ENCODE data around the gene CEP126.
"Not testable (repeated sequence)": the region's sequence is repeated elsewhere in the genome, so short reads cannot be mapped to it uniquely, and the experiment has no call there.

CEP126 gene

GRCh38 chr11:101923554-101923953 lies 8.7 kb downstream of the CEP126 start:
- H3K4me3 ChIP-seq (ENCODE audit: low read depth, low read length), result no peak overlapping the region
- no peak for DNase-seq (ENCODE audit: low read depth)

DNA sequence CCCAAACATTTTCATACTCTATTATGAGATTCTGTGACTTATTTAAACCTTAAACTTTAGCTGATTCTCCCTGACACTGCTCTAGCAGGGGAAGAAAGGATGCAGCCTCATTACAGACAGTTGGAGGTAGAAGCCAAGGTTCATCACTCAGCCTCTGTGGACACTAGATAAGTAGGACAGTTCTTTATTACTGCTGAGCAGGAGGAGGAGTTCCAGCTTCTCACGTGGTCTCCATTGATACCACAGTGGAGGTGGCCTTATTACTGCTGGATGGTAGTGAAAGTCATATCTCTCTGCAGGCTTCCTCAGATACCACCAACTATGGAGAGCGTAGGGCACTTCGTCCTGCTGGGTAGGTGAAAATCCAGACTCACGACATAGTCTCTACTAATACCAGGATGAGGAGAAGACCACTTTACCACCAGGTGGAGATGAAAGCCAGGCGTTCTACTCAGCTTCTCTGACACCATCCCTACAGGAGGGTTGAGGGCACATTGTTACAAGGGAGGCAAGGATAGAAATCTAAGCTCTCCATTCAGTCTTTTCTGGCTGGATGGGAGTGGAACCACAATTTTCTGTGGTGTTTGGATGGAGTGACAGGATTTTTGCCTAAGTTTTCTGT lies 14.6 kb downstream of the CEP126 start:
- DNase-seq (ENCODE audit: low read depth), result no peak
- no peak overlapping the region for H3K4me3 ChIP-seq (ENCODE audit: low read depth, low read length)

DNA sequence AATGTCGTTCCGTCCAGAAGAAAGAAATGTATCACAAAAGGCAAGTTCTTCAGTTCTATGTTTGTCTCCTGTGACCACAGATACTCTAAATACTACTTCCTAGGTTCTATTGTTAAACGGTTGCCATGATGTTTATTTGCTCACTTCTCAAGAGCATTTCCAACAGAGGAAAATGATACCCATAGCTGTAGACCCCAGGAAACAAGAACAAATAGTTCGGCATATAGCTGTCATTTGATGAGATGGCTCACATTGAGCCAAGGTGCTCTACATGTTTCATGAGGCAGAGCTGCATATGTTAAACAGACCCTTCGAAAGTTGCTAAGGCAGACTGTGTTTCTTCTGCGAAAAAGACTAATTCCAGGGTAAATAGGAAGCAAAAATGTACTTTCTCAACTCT lies 16.9 kb downstream of the CEP126 start:
- no peak for DNase-seq (ENCODE audit: low read depth)
- no peak overlapping the region for H3K4me3 ChIP-seq (ENCODE audit: low read depth, low read length)

DNA sequence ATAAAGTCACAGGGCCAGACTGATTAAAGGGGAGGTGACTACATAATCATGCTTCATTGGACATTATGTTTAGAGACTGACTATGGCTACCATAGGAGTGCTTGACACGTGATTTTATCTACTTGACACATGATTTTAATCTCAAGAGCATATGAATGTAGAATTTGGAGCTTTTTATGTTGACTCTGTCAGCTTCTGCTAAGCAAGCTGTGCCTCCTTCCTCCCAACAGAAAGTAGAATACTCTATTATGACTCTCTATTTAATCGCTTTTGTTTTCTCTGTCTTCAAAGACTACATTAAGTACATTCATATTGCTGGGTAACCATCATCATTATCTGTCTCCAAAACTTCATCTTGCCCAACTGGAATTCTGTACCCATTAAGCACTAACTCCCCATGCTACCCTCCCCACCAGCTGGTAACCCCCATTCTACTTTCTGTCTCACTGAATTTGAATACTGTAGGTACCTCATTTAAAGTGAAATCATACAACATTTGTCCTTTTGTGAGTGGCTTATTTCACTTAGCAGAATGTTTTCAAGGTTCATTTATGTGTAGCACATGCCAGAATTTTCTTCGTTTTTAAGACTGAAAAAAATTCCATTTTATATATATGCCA lies 26.2 kb downstream of the CEP126 start:
- H3K4me3 ChIP-seq (ENCODE audit: low read depth, low read length), result no peak overlapping the region
- DNase-seq (ENCODE audit: low read depth), result no peak

DNA sequence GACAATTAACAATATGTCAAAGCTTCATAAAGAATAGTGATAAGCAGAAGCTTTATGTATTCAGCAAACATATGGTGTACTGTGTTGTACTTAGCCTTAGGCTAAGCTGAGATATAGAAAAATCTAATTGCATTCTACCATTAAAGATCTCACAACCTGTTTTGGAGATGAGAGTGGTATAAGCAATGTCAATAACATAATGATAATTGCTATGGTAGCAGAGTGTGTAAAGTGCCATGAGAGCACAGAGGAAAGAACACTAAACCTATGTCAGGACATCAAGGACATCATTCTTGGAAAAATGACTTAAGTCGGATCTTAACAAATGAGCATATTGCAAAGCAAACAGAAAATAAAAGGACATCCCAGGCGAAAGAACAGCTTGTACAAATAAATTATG lies 30.1 kb downstream of the CEP126 start:
- DNase-seq (ENCODE audit: low read depth), result no peak
- H3K4me3 ChIP-seq (ENCODE audit: low read depth, low read length), result no peak overlapping the region

DNA sequence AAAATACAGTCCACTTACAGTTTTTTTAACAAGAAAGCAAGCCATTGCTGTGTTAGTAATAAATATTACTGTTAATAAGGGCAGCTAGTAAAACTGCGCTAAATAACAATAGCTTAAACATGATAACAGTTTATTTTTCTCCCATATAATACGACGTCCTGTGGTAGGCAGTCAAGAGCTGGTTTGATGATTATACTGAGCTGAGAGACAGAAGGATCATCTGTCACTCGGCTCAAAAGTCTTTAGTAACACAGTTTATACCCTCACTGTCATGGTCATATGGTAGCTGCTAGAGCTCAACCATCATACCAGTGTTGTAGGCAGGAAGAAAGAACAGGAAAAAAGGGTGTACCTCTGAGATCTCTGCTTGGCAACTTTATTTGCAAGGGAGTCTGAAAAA lies 30.6 kb downstream of the CEP126 start:
- no peak for DNase-seq (ENCODE audit: low read depth)
- no peak overlapping the region for H3K4me3 ChIP-seq (ENCODE audit: low read depth, low read length)

DNA sequence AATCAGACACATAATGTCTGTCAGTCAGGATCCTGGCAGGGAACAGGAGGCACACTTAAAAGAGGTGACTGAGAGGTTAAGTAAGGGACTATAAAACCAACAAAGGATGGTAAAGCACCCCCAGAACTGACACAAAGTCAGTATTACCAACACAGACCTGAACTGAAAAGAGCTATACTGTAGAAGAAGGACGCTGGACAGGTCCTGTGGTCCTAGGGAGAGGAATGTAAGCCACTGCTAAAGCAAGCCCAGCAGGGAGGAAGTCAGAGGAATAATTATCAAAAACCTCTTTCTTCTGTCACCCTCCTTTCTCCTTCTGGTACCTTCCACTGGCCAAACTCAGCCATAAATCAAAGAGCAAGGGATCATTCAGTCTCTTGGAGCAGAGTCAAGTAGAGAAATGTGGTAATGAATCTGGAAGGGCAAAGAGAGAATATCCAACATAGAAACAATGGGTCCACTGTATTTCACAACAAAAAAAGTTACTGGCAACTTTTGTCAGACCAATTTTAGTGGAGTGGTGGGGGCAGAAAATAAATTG lies 34.9 kb downstream of the CEP126 start:
- no peak for DNase-seq (ENCODE audit: low read depth)

DNA sequence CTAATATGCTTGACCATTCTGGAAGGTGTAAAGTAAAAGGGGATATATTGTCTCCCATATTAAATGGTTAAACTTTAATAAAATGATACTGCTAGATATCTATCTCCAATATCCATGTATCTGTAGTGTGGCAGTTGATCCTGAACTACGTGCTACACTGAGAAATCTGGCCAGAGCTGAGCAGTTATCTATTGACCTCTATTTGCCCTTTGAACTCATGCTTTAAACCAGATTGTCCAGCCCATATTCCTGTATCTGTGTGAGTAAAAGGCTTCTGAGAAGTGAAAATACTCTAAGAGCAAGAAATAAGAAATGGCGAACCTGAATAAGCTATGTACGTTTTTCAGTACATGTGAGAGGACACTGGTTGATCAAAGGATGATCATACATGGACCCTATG lies 40.5 kb downstream of the CEP126 start:
- no peak for DNase-seq (ENCODE audit: low read depth)

More for the DNA sequence above, 34.9 kb downstream of the CEP126 start:
- no peak overlapping the region for H3K4me3 ChIP-seq (ENCODE audit: low read depth, low read length)

GRCh38 chr11:101955701-101956100 lies 40.9 kb downstream of the CEP126 start:
- no peak overlapping the region for H3K4me3 ChIP-seq (ENCODE audit: low read depth, low read length)
- no peak for DNase-seq (ENCODE audit: low read depth)

More for the DNA sequence above, 40.5 kb downstream of the CEP126 start:
- no peak overlapping the region for H3K4me3 ChIP-seq (ENCODE audit: low read depth, low read length)

DNA sequence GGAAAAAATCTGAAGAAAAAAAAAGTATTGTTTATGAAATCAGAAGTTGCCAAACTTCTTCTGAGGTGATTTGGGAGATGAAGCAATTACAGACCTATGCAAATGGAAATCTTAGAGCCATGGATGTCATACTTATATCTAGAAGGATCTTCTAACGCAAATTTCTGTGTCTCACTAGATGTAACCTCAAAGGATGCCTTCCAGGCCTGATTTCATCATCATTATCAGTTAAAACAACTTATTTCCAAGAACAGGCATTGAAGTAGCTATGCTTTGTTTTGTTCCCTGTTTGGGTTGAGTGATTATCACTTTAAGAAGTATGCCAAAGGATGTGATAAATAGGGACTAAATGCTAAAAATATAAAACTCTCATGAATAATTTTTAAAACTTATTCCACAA lies 45.4 kb downstream of the CEP126 start:
- DNase-seq (ENCODE audit: low read depth), result no peak

GRCh38 chr11:101964200-101964599 lies 49.4 kb downstream of the CEP126 start:
- not testable (repeated sequence) for H3K4me3 ChIP-seq (ENCODE audit: low read depth, low read length); DNase-seq (ENCODE audit: low read depth)

More for the DNA sequence above, 45.4 kb downstream of the CEP126 start:
- H3K4me3 ChIP-seq (ENCODE audit: low read depth, low read length), result no peak overlapping the region

GRCh38 chr11:101974255-101974654 lies 59.4 kb downstream of the CEP126 start:
- DNase-seq (ENCODE audit: low read depth), result no peak
- H3K4me3 ChIP-seq (ENCODE audit: low read depth, low read length), result no peak overlapping the region

- H3K4me3 ChIP-seq (ENCODE audit: low read depth, low read length), result no peak overlapping the region
- DNase-seq (ENCODE audit: low read depth), result no peak
Measured at GRCh38 chr11:101974771-101975170, 60.0 kb downstream of the CEP126 start.

GRCh38 chr11:101975734-101976133 lies 60.9 kb downstream of the CEP126 start:
- DNase-seq (ENCODE audit: low read depth), result no peak
- H3K4me3 ChIP-seq (ENCODE audit: low read depth, low read length), result no peak overlapping the region

- DNase-seq (ENCODE audit: low read depth), result no peak
Measured at GRCh38 chr11:101987370-101987769, 72.6 kb downstream of the CEP126 start.

GRCh38 chr11:101993172-101993571 lies 78.4 kb downstream of the CEP126 start:
- DNase-seq (ENCODE audit: low read depth), result no peak
- no peak overlapping the region for H3K4me3 ChIP-seq (ENCODE audit: low read depth, low read length)

More at GRCh38 chr11:101987370-101987769, 72.6 kb downstream of the CEP126 start:
- no peak overlapping the region for H3K4me3 ChIP-seq (ENCODE audit: low read depth, low read length)

GRCh38 chr11:101994052-101994469 lies 79.3 kb downstream of the CEP126 start:
- DNase-seq (ENCODE audit: low read depth); H3K4me3 ChIP-seq (ENCODE audit: low read depth, low read length): not testable (repeated sequence)

DNA sequence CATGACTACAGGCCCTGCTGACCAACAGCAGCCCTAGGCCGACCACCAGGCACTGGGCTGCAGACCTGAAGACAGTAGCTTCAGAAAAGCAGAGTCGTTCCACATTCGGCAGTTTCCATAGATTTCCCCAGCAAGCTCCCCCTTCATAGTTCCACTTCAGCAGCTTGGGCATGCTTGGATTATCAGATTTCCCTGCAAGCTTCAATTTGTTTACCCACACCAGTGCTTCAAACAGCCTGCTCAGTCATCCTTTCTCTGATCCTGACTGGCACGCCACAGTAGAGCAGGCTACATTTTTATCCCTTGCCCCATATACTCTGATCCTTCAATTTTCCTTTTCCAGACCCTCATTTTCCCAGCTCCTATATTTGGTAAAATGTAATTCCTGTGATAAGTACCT lies 81.3 kb downstream of the CEP126 start:
- no peak for DNase-seq (ENCODE audit: low read depth)
- no peak overlapping the region for H3K4me3 ChIP-seq (ENCODE audit: low read depth, low read length)

DNA sequence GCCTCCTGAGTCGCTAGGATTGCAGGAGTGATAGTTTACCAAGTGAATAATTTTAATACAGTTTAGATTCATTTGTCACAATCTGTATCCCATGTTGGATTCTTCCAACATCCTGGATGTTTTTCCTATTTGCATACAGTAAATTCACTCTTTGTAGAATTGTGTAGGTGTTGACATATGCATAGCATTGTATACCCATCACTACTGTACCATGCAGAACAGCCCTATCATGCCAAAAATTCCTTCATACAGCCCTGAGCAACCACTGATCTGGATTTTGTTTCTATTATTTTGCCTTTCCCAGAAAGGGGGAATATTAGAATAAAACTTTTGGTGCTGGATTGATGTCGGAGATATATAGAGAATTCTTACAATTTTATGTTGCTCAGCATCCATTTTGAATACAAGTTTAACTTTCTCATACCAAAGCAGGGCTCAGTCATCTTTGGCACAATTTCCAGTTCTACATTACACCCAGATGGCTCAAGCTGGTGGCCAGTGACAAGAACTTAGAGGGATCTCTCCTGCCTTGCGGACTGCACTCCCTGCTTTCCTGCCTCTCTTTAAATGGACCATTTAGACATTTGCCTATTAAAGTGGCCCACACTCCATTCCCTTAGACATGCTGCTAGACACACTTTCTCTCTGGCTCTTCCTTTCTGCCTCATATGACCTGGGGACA lies 87.0 kb downstream of the CEP126 start:
- no peak overlapping the region for H3K4me3 ChIP-seq (ENCODE audit: low read depth, low read length)
- no peak for DNase-seq (ENCODE audit: low read depth)

DNA sequence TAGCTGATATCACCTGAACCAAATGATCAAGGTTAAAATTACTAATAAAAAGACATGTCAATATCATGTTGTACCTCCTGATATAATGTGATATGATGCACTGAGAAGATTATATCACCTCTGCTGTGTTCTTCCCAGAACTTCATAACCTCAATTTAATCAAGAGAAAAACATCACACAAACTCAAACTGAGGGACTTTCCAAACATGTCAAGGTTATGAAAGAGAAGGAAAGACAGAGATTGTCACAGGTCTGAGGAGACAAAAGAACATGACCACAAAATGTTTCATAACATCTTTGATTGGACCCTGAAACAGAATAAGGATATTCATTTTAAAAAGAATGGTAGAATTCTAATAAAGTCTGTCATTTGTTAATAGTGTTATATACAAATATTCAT lies 89.4 kb downstream of the CEP126 start:
- H3K4me3 ChIP-seq (ENCODE audit: low read depth, low read length), result no peak overlapping the region
- DNase-seq (ENCODE audit: low read depth), result no peak

All from skeletal muscle cell (primary cell).